K562 (cell line): ENCODE measurements around the gene EPB41L4B. TPM values are rescaled to one million over a fixed set of nuclear protein-coding genes. Genes with fewer than 3 reads are reported as not detected.

Source experiments
- ATAC-seq: fragments of 200-7000 bp; cut with Tn5 transposase; 3 replicates; pipeline ENCODE4 v1.9.1; 2020; ENCODE audit warnings: moderate library complexity
- BruUV-seq: library from RNA; stranded (reverse); fragments of 400-500 nt; replicated peaks from 2 replicates; lab custom pipeline; 2021; lab: Mats Ljungman, UMichigan
- CTCF ChIA-PET: fragments of 300-600 bp; formaldehyde crosslinking; extraction: SDS; loops from one replicate; lab custom pipeline; 2021; ENCODE audit warnings: low intra/inter-chr PET ratio; lab: Yijun Ruan, JAX
- POLR2A ChIA-PET: fragments of 300-600, 350-650 bp; sonication (Branson Sonifier 250); formaldehyde crosslinking; extraction: SDS; loops from one replicate; lab custom pipeline; 2021; ENCODE audit warnings: antibody characterized with exemption, inconsistent platforms; lab: Yijun Ruan, JAX
- DNase-seq, 4 experiments: peaks; one replicate each; pipeline versions ENCODE4 v3.0.0 to v3.0.0-alpha.2; 2011 to 2018; ENCODE audit warnings: low spot score in 3 of 4, mixed read lengths in 3 of 4; ENCODE audit errors: extremely low read depth in 1 of 4
- FAIRE-seq: peaks from 2 replicates; lab custom pipeline; 2011; peaks lifted over from hg19 to GRCh38; lab: Jason Lieb, UNC
- H2AFZ ChIP-seq: 2 replicates; pipeline ENCODE4 v1.6.0; 2011; ENCODE audit warnings: low read depth, low read length, control low read depth, inconsistent platforms
- H3K27ac ChIP-seq: fragments of 200-600 bp; 3 replicates; pipeline ENCODE4 v1.8.0; 2011; ENCODE audit warnings: low read depth, mild to moderate bottlenecking, control low read depth, inconsistent platforms, low read length, moderate library complexity, mixed read lengths; ENCODE audit errors: extremely low read depth
- H3K27me3 ChIP-seq, 2 experiments: fragments of 300-600 bp in 1 of 2; 2 replicates in 1 of 2; 3 replicates in 1 of 2; pipeline versions ENCODE4 v1.6.0 to v1.8.0; 2011; ENCODE audit warnings: inconsistent platforms in 2 of 2, low read length in 2 of 2, mild to moderate bottlenecking in 1 of 2, mixed read lengths in 1 of 2, moderate library complexity in 1 of 2; ENCODE audit not compliant: control insufficient read depth in 2 of 2, insufficient read depth in 2 of 2
- H3K36me3 ChIP-seq: fragments of 300-600 bp; 3 replicates; pipeline ENCODE4 v1.8.0; 2011; ENCODE audit warnings: mild to moderate bottlenecking, low read length, inconsistent platforms; ENCODE audit not compliant: control insufficient read depth, insufficient read depth
- H3K4me1 ChIP-seq, 2 experiments: fragments of 200-600 bp in 1 of 2; replicated peaks in 1 of 2; 2 replicates in 1 of 2; 3 replicates in 1 of 2; pipeline versions ENCODE4 v1.5.1 to v1.8.0; 2011; ENCODE audit warnings: inconsistent platforms in 2 of 2, low read length in 2 of 2, mild to moderate bottlenecking in 1 of 2, mixed read lengths in 1 of 2, moderate library complexity in 1 of 2; ENCODE audit not compliant: control insufficient read depth in 2 of 2, insufficient read depth in 2 of 2
- H3K4me2 ChIP-seq: 2 replicates; pipeline ENCODE4 v1.6.1; 2011; ENCODE audit warnings: low read length, control low read depth, inconsistent platforms, mixed read lengths; ENCODE audit not compliant: insufficient read depth
- H3K4me3 ChIP-seq: fragments of 200-600 bp; sonication (generic), shearing (Covaris generic); 2 replicates; pipeline ENCODE4 v1.5.1; 2016; ENCODE audit warnings: control low read depth, inconsistent platforms
- H3K79me2 ChIP-seq: fragments of 200-600 bp; 3 replicates; pipeline ENCODE4 v1.8.0; 2011; ENCODE audit warnings: low read length, inconsistent platforms; ENCODE audit not compliant: control insufficient read depth, insufficient read depth
- H3K9ac ChIP-seq, 2 experiments: 2 replicates each; pipeline versions ENCODE4 v1.6.0 to v1.6.1; 2011; ENCODE audit warnings: low read depth in 2 of 2, low read length in 2 of 2, control low read depth in 1 of 2, inconsistent platforms in 1 of 2, mild to moderate bottlenecking in 1 of 2, mixed read lengths in 1 of 2; ENCODE audit not compliant: insufficient read depth in 1 of 2
- H3K9me1 ChIP-seq: one replicate; pipeline ENCODE4 v1.6.0; 2011; ENCODE audit warnings: inconsistent platforms, mild to moderate bottlenecking, low read length, moderate library complexity; ENCODE audit not compliant: control insufficient read depth, insufficient read depth
- H3K9me3 ChIP-seq: replicated peaks from 2 replicates; pipeline ENCODE4 v1.5.1; 2011; ENCODE audit warnings: low read depth, low read length, inconsistent platforms; ENCODE audit not compliant: control insufficient read depth, insufficient read depth
- H4K20me1 ChIP-seq: replicated peaks from 2 replicates; pipeline ENCODE4 v1.6.1; 2011; ENCODE audit warnings: low read length, inconsistent platforms, mixed read lengths; ENCODE audit not compliant: control insufficient read depth, insufficient read depth
- ASH1L ChIP-seq: fragments of 450-650 bp; IDR thresholded peaks from 2 replicates; pipeline ENCODE4 v1.6.1; 2018; ENCODE audit warnings: borderline replicate concordance, mild to moderate bottlenecking, low read depth; ENCODE audit not compliant: partially characterized antibody
- C11orf30 ChIP-seq: fragments of 450-650 bp; IDR thresholded peaks from 2 replicates; pipeline ENCODE4 v1.6.1; 2016; ENCODE audit warnings: low read depth, mild to moderate bottlenecking
- CHCHD3 ChIP-seq: fragments of 250-450 bp; sonication (Bioruptor Pico); IDR thresholded peaks from 2 replicates; pipeline ENCODE4 v2.1.2; 2022; ENCODE audit warnings: mild to moderate bottlenecking
- MAFF ChIP-seq: IDR thresholded peaks from 2 replicates; pipeline ENCODE4 v1.6.1; 2012; ENCODE audit warnings: low read length, improper control_type of control experiment
- MAFG ChIP-seq: fragments of 450-650 bp; conservative IDR thresholded peaks from 2 replicates; pipeline ENCODE4 v1.6.1; 2016; ENCODE audit warnings: missing genetic modification characterization, missing compliant biosample characterization
- MAFK ChIP-seq: IDR thresholded peaks from 2 replicates; pipeline ENCODE4 v1.6.1; 2011; ENCODE audit warnings: low read length, improper control_type of control experiment
- SAFB ChIP-seq: fragments of 200-400 bp; formaldehyde crosslinking; IDR thresholded peaks from 2 replicates; pipeline ENCODE4 v1.6.1; 2017; ENCODE audit warnings: low read depth, low read length, borderline replicate concordance
- ZNF316 ChIP-seq: fragments of 450-650 bp; IDR thresholded peaks from 2 replicates; pipeline ENCODE4 v1.6.1; 2016
- in situ Hi-C: fragments of 300-500 bp; cut with MboI; formaldehyde crosslinking; loops from 4 replicates; pipeline ENCODE4 v1.15.0; 2018; ENCODE audit warnings: inconsistent platforms, mixed read lengths
- intact Hi-C: fragments of 100-400 bp; cut with micrococcal nuclease; formaldehyde crosslinking; loops from 2 replicates; pipeline ENCODE4 v1.14.2; 2022
- polyA plus RNA-seq, 8 experiments: library from polyadenylated mRNA; depleted of rRNA in 4 of 8; stranded (reverse) in 5 of 8; unstranded in 3 of 8; fragments of >200 nt; fragmentation: Nextera tagmentation in 2 of 8; fragmentation: Illumina TruSeq in 1 of 8; extraction: Ambion mirVana in 2 of 8; extraction: Trizol in 1 of 8; gene quantifications; 2 replicates each; pipeline versions ENCODE4 v1.2.1 to v1.2.3, GENCODE V29; 2011 to 2014; ENCODE audit warnings: inconsistent platforms in 1 of 8, missing spikeins in 1 of 8
- total RNA-seq, 7 experiments: library from RNA; depleted of rRNA in 6 of 7; stranded (reverse); fragments of >200 nt in 6 of 7; fragmentation: Illumina TruSeq in 2 of 7; extraction: Trizol in 2 of 7; gene quantifications; 2 replicates each; pipeline versions ENCODE4 v1.2.1 to v1.2.3, GENCODE V29; 2011 to 2021; ENCODE audit warnings: low replicate concordance in 1 of 7
- TF ChIP-seq, protein P1 (sequence below): fragments of 250-450 bp; sonication (Bioruptor Pico); IDR thresholded peaks from 2 replicates; pipeline ENCODE4 v1.5.0; 2020; ENCODE audit warnings: mild to moderate bottlenecking, borderline replicate concordance

The EPB41L4B gene
- total and polyA plus RNA-seq, 9 of the 15 experiments (the other 6 are each of a cell fraction or from before 2014, with no cell fraction given), result 0.09 to 0.38 (median 0.21) TPM

GRCh38 chr9:109228093-109228642, 92.7 kb downstream of the EPB41L4B start:
- H3K79me2 ChIP-seq, result no peaks in the 10 kb centered on the region
- no peak overlapping the region for H3K4me2 ChIP-seq
- no peak for ATAC-seq
- H3K9ac ChIP-seq, result no peak overlapping the region
- POLR2A ChIA-PET, result no interaction called here
- no peak overlapping the region for H3K27ac ChIP-seq
- H3K36me3 ChIP-seq, result no peaks in the 10 kb centered on the region
- no peak overlapping the region for H3K4me3 ChIP-seq
- no peaks in the 10 kb centered on the region for H3K9me3 ChIP-seq
- H2AFZ ChIP-seq, result no peak overlapping the region
- TF ChIP-seq MAFF, result peak; percentile 96
- TF ChIP-seq ZNF316, result peak; percentile 97
- peak; percentile 94 for TF ChIP-seq C11orf30
- no peak for TF ChIP-seq ASH1L
- peak; percentile 96 for TF ChIP-seq MAFG (tag)
- TF ChIP-seq SAFB, result no peak
- peak; percentile 95 for TF ChIP-seq MAFK
- no peak for TF ChIP-seq CHCHD3
- TF ChIP-seq, protein P1, sequence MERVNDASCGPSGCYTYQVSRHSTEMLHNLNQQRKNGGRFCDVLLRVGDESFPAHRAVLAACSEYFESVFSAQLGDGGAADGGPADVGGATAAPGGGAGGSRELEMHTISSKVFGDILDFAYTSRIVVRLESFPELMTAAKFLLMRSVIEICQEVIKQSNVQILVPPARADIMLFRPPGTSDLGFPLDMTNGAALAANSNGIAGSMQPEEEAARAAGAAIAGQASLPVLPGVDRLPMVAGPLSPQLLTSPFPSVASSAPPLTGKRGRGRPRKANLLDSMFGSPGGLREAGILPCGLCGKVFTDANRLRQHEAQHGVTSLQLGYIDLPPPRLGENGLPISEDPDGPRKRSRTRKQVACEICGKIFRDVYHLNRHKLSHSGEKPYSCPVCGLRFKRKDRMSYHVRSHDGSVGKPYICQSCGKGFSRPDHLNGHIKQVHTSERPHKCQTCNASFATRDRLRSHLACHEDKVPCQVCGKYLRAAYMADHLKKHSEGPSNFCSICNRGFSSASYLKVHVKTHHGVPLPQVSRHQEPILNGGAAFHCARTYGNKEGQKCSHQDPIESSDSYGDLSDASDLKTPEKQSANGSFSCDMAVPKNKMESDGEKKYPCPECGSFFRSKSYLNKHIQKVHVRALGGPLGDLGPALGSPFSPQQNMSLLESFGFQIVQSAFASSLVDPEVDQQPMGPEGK (CRISPR knock-in tag), result no peak
- TF ChIP-seq, all 486 proteins: peak for 5
- FAIRE-seq (no peak), DNase-seq (no peak)
- in situ Hi-C loops (no loop called here), intact Hi-C loops (loop anchor here (10.0 kb wide), 1 partner anchor 373 kb away; the partner anchor contains the start of gene ACTL7B)
- H3K27me3 ChIP-seq, result peaks cover 9 to 15% of the 10 kb centered on the region in 2 experiments; a peak in 3 of 5 replicates
- no peaks in the 10 kb centered on the region for H3K4me1 ChIP-seq
- CTCF ChIA-PET, result no interaction called here
- no TSS peak for BruUV-seq
- H3K9me1 ChIP-seq, result no peaks in the 10 kb centered on the region
- H4K20me1 ChIP-seq, result no peaks in the 10 kb centered on the region
